GM21576 (cell line): ENCODE data around the gene CST3.

Experiments
- ATAC-seq: cut with Tn5 transposase; IDR thresholded peaks from one replicate; pipeline ENCODE4 v1.9.1; 2021; ENCODE audit warnings: mild to moderate bottlenecking, moderate library complexity; ENCODE audit not compliant: unreplicated experiment

The CST3 gene

GRCh38 chr20:23605867-23606651 is 31.7 kb downstream of the CST3 start, which contains the start of gene CST9:
TSS of gene CST9 (minus strand) at chr20:23605917. CDS start at chr20:23605864, 53 bp downstream.
- ATAC-seq: no peak

GRCh38 chr20:23604306-23604705 is 33.4 kb downstream of the CST3 start:
- no peak for ATAC-seq

GRCh38 chr20:23603321-23603720 is 34.4 kb downstream of the CST3 start:
- ATAC-seq: no peak

GRCh38 chr20:23602699-23603098 is 35.1 kb downstream of the CST3 start:
- ATAC-seq: no peak

DNA sequence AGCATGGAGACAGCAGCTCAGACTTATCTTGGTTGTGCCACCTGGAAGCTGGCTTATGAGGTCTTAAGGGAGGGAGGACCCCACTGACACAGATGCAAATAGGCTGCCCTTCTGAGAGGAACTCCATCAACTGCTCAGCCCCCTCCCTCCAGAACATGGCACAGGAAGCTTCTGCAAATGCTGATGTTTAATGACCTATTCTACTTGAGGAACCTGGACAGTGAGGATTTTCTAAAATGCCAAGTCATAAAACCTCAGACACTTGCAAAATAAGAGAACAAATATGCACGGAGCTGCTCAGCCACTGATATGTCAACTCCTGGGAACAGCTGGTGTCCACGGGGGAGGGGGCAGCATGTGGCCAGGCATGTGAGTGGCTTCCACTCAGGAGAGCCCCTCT is 35.5 kb downstream of the CST3 start:
- no peak for ATAC-seq

GRCh38 chr20:23601715-23602114 is 36.0 kb downstream of the CST3 start:
- ATAC-seq: no peak

- no peak for ATAC-seq
These were observed 39.3 kb downstream of the CST3 start for GRCh38 chr20:23598481-23598880.

- no peak for ATAC-seq
These were observed 41.0 kb downstream of the CST3 start for GRCh38 chr20:23596579-23597250.

GRCh38 chr20:23595941-23596340 is 41.8 kb downstream of the CST3 start:
- no peak for ATAC-seq

- no peak for ATAC-seq
These were observed 49.0 kb downstream of the CST3 start for GRCh38 chr20:23588434-23589403.

GRCh38 chr20:23587631-23588030 is 50.1 kb downstream of the CST3 start:
- no peak for ATAC-seq

- ATAC-seq: no peak
These were observed 50.8 kb downstream of the CST3 start for GRCh38 chr20:23586735-23587525.

DNA sequence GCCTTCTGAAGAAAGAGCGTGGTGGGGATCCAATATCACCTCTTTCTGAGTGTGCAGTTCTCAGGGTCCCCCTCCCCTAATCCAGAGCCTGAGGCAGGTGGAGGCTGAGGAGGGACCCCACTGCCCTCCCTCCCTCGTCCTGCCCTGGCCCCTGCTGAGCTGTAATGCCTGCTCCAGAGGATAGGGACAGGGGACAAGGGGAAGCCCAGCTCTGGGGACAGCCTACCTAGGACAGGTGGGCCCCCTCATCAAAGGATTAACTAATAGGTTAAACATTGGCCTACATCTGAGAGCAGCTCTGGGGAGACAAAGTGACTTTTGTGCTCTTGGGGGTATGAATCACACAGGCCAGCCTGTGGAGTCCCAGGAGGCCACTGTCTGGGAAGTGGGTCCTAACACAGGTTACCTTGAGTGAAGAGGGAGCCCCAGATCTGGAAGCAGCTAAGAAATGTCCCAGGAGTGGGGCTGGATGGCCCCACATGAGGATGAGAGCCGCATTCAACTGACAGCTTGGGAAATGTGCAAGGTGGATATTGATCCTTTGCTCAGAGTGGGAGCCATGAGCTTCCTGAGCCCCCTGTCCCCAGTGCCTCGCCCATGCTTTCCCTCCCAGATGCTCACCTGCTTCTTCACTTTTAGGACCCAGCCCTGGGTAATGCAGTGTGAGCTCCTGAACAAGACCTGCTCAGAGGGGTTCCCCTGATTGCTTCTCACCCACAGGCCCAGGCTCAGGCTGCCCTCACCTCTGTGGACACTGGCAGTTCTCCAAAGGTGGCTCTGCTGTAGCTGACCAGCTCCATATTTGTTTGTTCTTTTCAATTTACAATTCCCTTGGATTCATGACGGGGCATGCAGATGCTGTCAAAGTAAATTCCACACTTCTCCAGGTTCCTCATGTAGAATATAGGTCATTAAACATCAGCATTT is 51.7 kb downstream of the CST3 start:
- no peak for ATAC-seq

DNA sequence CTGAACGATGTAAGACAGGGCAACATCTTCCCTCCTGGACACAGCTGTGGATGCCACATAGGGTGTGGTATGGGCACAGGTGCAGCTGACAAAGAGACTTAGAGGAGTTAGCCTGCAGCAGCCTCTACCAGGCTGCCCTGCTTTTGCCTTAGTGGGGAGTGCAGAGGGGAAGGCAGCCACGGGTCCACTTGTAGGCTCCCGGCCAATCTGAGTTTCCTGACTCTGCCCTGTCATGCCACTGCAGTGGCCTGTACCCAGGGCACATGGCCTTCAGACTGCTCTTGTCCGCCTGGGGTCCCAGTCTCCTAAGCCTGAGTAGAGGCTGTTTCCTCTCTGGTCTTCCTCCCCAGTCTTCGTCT is 52.3 kb downstream of the CST3 start:
- no peak for ATAC-seq

DNA sequence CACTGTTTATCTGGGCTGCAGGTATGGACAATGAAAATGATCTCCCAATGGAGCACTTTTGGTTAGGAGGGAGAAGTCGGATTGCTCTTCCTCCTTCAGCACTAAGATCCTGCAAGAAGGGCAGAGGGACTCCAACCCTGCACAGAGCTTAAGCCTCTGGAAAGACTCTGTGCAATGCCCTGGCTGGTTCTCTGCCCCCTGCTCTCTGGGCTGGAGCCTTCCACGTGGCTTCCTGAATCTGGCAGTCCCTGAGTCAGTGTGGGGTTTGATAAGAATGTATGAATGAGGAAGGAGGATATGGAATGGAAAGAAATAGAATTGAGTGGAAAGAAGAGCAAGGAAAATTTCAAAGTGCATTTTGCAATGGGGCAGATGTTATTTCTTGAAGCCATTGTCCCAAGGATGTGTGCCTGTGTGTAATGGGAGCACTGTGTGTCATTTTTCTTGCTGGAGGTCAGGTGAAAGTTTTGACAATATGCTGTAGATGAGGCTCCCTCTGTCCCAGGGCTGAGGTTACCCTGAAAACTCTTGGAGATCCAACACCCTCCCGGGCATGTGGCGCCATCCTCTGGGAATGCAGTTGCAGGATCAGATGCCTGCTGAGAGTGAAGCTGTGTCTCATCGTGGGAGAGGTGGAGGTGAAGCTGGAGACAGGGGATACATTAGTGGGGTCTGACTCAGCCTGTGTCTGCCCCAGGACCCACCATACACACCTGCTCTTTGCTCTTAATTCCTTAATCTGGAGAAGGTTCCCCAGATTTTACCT is 53.1 kb downstream of the CST3 start:
- no peak for ATAC-seq
